Mesendoderm (in vitro differentiated cells): ENCODE results near the gene ZC3H4.

ENCODE experiments used
- DNase-seq: peaks from one replicate; pipeline ENCODE4 v3.0.0; 2013
- H2AK5ac ChIP-seq: 2 replicates; pipeline ENCODE4 v1.6.1; 2013; ENCODE audit warnings: low read length, inconsistent platforms
- H2BK120ac ChIP-seq: 2 replicates; pipeline ENCODE4 v1.6.1; 2013; ENCODE audit warnings: low read depth, mild to moderate bottlenecking, low read length, moderate library complexity, mixed read lengths
- H2BK15ac ChIP-seq: replicated peaks from 2 replicates; pipeline ENCODE4 v1.6.1; 2013; ENCODE audit warnings: low read depth, mild to moderate bottlenecking, moderate library complexity
- H2BK5ac ChIP-seq: 2 replicates; pipeline ENCODE4 v1.6.1; 2013; ENCODE audit warnings: low read length, inconsistent platforms
- H3K18ac ChIP-seq: 2 replicates; pipeline ENCODE4 v1.6.1; 2013; ENCODE audit warnings: mild to moderate bottlenecking, low read length, mixed read lengths
- H3K23ac ChIP-seq: one replicate; pipeline ENCODE4 v1.6.1; 2013; ENCODE audit warnings: low read length
- H3K27ac ChIP-seq: 2 replicates; pipeline ENCODE4 v1.5.1; 2013; ENCODE audit warnings: low read depth, mild to moderate bottlenecking, inconsistent platforms, low read length, moderate library complexity
- H3K27me3 ChIP-seq: 2 replicates; pipeline ENCODE4 v1.6.1; 2013; ENCODE audit warnings: low read length, control low read depth, mild to moderate bottlenecking, inconsistent platforms; ENCODE audit not compliant: insufficient read depth, poor library complexity
- H3K36me3 ChIP-seq: 2 replicates; pipeline ENCODE4 v1.6.1; 2013; ENCODE audit warnings: low read length, inconsistent platforms; ENCODE audit not compliant: control insufficient read depth, insufficient read depth
- H3K4ac ChIP-seq: one replicate; pipeline ENCODE4 v1.6.1; 2013; ENCODE audit warnings: low read depth, mild to moderate bottlenecking, low read length, moderate library complexity
- H3K4me1 ChIP-seq: 2 replicates; pipeline ENCODE4 v1.6.1; 2013; ENCODE audit warnings: low read depth, low read length, inconsistent platforms; ENCODE audit not compliant: control insufficient read depth
- H3K4me2 ChIP-seq: 2 replicates; pipeline ENCODE4 v1.6.1; 2013; ENCODE audit warnings: low read length
- H3K4me3 ChIP-seq: 2 replicates; pipeline ENCODE4 v1.5.1; 2013; ENCODE audit warnings: mild to moderate bottlenecking, low read length
- H3K56ac ChIP-seq: one replicate; pipeline ENCODE4 v1.6.1; 2013; ENCODE audit warnings: low read length
- H3K79me1 ChIP-seq: 2 replicates; pipeline ENCODE4 v1.6.1; 2013; ENCODE audit warnings: low read length, inconsistent platforms
- H3K79me2 ChIP-seq: 2 replicates; pipeline ENCODE4 v1.6.1; 2013; ENCODE audit warnings: mild to moderate bottlenecking, low read length; ENCODE audit not compliant: control insufficient read depth, insufficient read depth
- H3K9ac ChIP-seq: 2 replicates; pipeline ENCODE4 v1.6.1; 2013; ENCODE audit warnings: low read length, inconsistent platforms
- H4K5ac ChIP-seq: one replicate; pipeline ENCODE4 v1.6.1; 2013; ENCODE audit warnings: low read length
- H4K8ac ChIP-seq: one replicate; pipeline ENCODE4 v1.6.1; 2013; ENCODE audit warnings: low read depth, mild to moderate bottlenecking, control low read depth, low read length, moderate library complexity
- WGBS: extraction: QIAGEN DNeasy Blood & Tissue Kit; methylation state at CpG from one replicate; pipeline ENCODE4 v1.1.7; 2013; ENCODE audit warnings: low lambda C conversion rate, missing lambda C conversion rate; ENCODE audit not compliant: insufficient coverage; ENCODE audit errors: extremely low coverage; 5-methylcytosine and 5-hydroxymethylcytosine counted together

The ZC3H4 gene

DNA sequence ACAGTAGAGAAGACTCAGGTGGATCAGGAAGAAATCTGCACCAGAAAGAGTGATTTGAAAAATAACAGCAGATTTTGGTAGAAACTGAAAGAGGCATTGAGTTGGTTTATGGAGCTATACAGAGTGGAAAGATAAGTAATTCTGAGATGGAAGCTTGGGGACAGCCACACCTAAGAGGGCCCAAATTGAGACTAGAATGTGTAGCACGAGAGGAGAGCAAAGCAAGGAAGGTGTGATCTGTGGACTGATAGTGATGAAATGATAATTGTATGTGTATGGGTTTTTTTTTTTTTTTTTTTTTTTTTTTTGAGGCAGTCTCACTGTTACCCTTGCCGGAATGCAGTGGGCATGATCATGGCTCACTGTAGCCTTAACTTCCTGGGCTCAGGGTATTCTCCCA lies 33.3 kb upstream of the ZC3H4 start:
- no peak overlapping the region for H2BK5ac ChIP-seq
- no peak overlapping the region for H4K8ac ChIP-seq
- H3K56ac ChIP-seq, result no peak overlapping the region
- no peak for DNase-seq
- H3K4me1 ChIP-seq, result peaks cover 1% of the 10 kb centered on the region
- H3K4me2 ChIP-seq, result no peak overlapping the region
- no CpG with 5 or more reads among the region's 2 CpGs for WGBS
- H3K79me2 ChIP-seq, result peaks cover 43% of the 10 kb centered on the region
- H2AK5ac ChIP-seq, result no peak overlapping the region
- H3K27ac ChIP-seq, result no peak overlapping the region
- H3K27me3 ChIP-seq, result no peaks in the 10 kb centered on the region
- no peak overlapping the region for H3K4me3 ChIP-seq
- no peak overlapping the region for H3K18ac ChIP-seq
- no peak overlapping the region for H3K4ac ChIP-seq
- H3K79me1 ChIP-seq, result peaks cover 15% of the 10 kb centered on the region
- no peak overlapping the region for H3K9ac ChIP-seq
- no peak overlapping the region for H2BK120ac ChIP-seq
- H3K36me3 ChIP-seq, result peaks cover 9% of the 10 kb centered on the region
- H4K5ac ChIP-seq, result no peak overlapping the region
- no peak overlapping the region for H3K23ac ChIP-seq
- no peak overlapping the region for H2BK15ac ChIP-seq

DNA sequence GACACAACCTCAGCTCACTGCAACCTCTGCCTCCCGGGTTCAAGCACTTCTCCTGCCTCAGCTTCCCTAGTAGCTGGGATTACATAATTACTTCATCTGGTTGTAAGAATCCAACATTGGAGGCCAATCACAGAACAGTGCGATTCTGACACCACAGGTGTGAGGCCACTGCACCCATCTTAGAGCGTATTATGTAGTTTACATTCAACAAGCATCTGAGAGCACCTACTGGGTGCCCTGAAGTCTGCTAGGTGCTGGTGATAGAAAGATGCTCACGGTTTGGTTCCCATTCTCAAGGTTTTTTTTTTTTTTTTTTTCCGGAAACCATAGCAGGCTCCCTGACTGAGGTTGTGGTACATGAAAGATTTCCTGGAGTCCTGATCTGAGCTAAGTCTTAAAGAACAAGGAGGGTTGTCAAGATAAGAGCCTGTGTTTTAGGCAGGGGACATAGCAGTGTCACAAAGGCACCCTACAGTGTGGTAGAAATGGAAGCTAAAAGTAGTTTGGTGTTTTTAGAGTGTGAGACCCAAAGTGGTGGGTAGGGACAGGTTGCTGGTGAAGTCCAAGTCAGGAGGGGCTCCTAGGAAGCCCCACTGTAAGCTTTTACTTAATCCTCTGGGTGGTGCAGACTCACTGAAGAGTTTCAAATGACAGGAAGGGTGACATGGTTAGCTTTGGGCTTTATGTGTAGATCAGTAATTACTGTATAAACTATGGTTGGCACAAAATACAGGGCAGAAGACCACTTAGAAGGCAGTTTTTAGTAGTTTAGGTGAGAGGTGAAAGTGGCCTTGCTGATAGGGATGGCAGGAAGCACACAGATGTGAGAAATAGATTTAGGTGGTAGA lies 32.3 kb upstream of the ZC3H4 start:
- peaks cover 9% of the 10 kb centered on the region for H3K36me3 ChIP-seq

DNA sequence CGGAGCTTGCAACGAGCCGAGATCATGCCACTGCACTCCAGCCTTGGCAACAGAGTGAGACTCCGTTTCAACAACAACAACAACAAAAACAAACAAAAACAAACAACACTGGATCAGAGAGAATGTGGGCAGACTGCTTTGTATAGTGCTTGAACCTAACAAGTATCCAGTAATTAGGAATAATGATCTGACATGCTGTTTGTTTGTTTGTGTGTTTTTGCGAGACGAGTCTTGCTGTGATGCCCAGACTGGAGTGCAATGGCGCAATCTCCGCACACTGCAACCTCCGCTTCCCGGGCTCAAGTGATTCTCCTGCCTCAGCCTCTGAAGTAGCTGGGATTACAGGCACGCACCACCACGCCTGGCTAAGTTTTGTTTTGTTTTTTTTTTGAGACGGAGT lies 31.1 kb upstream of the ZC3H4 start:
- no peak overlapping the region for H2BK5ac ChIP-seq
- H3K36me3 ChIP-seq, result peaks cover 9% of the 10 kb centered on the region
- H3K4me1 ChIP-seq, result no peaks in the 10 kb centered on the region

More for the DNA sequence above, 32.3 kb upstream of the ZC3H4 start:
- no peak overlapping the region for H3K27ac ChIP-seq
- DNase-seq, result no peak
- H3K79me2 ChIP-seq, result peaks cover 49% of the 10 kb centered on the region
- peaks cover 15% of the 10 kb centered on the region for H3K79me1 ChIP-seq
- no peak overlapping the region for H3K18ac ChIP-seq
- H2BK120ac ChIP-seq, result no peak overlapping the region
- H4K5ac ChIP-seq, result no peak overlapping the region
- H2BK5ac ChIP-seq, result no peak overlapping the region
- no peaks in the 10 kb centered on the region for H3K27me3 ChIP-seq
- H3K23ac ChIP-seq, result no peak overlapping the region
- H4K8ac ChIP-seq, result no peak overlapping the region
- no peak overlapping the region for H3K4ac ChIP-seq
- no peak overlapping the region for H2BK15ac ChIP-seq
- no peak overlapping the region for H3K9ac ChIP-seq
- no CpG with 5 or more reads among the region's 5 CpGs for WGBS
- H3K56ac ChIP-seq, result no peak overlapping the region
- H3K4me1 ChIP-seq, result no peaks in the 10 kb centered on the region
- no peak overlapping the region for H3K4me3 ChIP-seq
- no peak overlapping the region for H3K4me2 ChIP-seq
- no peak overlapping the region for H2AK5ac ChIP-seq

DNA sequence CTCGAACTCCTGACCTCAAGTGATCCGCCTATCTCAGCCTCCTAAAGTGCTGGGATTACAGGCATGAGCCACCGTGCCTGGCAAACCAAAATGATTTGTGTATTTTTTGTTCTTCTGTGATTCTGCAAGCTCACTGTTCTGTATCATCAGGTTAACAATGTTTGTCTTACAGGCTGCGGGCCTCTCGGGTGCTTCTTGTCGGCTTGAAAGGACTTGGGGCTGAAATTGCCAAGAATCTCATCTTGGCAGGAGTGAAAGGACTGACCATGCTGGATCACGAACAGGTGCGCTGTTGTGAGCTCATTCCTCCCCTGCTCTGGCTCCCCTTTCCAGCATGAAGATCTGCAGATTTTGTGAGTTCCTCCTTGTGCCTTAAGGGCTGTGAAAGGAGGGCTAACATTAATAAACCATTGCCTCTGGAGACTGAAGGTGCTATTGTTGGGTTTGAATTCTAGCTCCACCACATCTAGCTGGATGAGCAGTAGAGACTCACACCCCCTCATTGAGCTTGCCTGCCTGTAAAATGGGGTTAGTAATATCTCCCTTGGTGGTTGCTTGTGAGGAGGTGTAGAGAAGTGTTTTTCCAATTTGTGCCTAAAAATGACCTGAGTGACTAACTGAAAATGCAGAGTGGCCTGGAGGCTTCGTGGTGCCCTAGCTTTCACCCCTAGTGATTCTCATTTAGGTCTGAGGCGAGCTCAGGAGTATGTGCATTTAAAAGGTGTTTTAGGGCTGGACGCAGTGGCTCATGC lies 29.9 kb upstream of the ZC3H4 start:
- Histone ChIP-seq H3K4me2 (no peak overlapping the region), H3K56ac (no peak overlapping the region), H3K79me2 (peaks cover 62% of the 10 kb centered on the region), H3K27ac (no peak overlapping the region), H3K36me3 (peaks cover 9% of the 10 kb centered on the region), H3K9ac (no peak overlapping the region), H3K23ac (no peak overlapping the region), H3K27me3 (no peaks in the 10 kb centered on the region), H4K8ac (no peak overlapping the region), H2BK5ac (no peak overlapping the region), H3K4me1 (no peaks in the 10 kb centered on the region), H2BK15ac (no peak overlapping the region), H3K4me3 (no peak overlapping the region), H4K5ac (no peak overlapping the region), H3K79me1 (peaks cover 18% of the 10 kb centered on the region), H2BK120ac (no peak overlapping the region), H3K18ac (no peak overlapping the region), H2AK5ac (no peak overlapping the region), H3K4ac (no peak overlapping the region)
- no peak for DNase-seq
- no CpG with 5 or more reads among the region's 11 CpGs for WGBS

More for the DNA sequence above, 31.1 kb upstream of the ZC3H4 start:
- H3K79me2 ChIP-seq, result peaks cover 53% of the 10 kb centered on the region
- no peak overlapping the region for H3K4me2 ChIP-seq
- H2BK120ac ChIP-seq, result no peak overlapping the region
- H3K56ac ChIP-seq, result no peak overlapping the region
- H3K79me1 ChIP-seq, result peaks cover 15% of the 10 kb centered on the region
- no peak overlapping the region for H4K8ac ChIP-seq
- no peak overlapping the region for H3K4ac ChIP-seq
- no peak overlapping the region for H3K27ac ChIP-seq
- H2BK15ac ChIP-seq, result no peak overlapping the region
- H2AK5ac ChIP-seq, result no peak overlapping the region
- no peak overlapping the region for H3K4me3 ChIP-seq
- no peaks in the 10 kb centered on the region for H3K27me3 ChIP-seq
- no peak overlapping the region for H3K23ac ChIP-seq
- H4K5ac ChIP-seq, result no peak overlapping the region
- no peak overlapping the region for H3K9ac ChIP-seq
- no CpG with 5 or more reads among the region's 13 CpGs for WGBS
- DNase-seq, result no peak
- H3K18ac ChIP-seq, result no peak overlapping the region

DNA sequence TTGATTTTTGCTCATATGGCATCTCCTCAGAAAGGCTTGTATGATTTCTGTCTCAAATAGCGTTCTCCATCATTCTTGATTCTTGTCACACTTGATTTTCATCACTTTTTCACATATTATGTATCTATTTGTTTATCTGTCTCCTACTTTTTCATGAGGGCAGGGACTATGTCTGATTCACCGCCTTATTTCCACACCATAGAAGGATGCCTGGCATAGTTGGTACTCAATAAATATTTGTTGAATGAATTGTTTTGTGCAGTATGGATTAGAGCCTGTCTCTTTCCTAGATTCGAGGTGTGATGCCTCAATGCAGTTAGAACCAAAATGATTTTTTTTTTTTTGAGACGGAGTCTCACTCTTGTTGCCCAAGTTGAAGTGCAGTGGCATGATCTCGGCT lies 29.2 kb upstream of the ZC3H4 start:
- Histone ChIP-seq H3K36me3 (peaks cover 7% of the 10 kb centered on the region), H2BK5ac (no peak overlapping the region), H2AK5ac (no peak overlapping the region), H3K27ac (no peak overlapping the region), H3K27me3 (no peaks in the 10 kb centered on the region), H3K23ac (no peak overlapping the region), H3K18ac (no peak overlapping the region), H3K4me1 (no peaks in the 10 kb centered on the region), H3K4me2 (no peak overlapping the region), H3K4ac (no peak overlapping the region), H4K5ac (no peak overlapping the region), H3K4me3 (no peak overlapping the region), H4K8ac (no peak overlapping the region), H2BK120ac (no peak overlapping the region), H3K9ac (no peak overlapping the region), H3K79me1 (peaks cover 16% of the 10 kb centered on the region), H3K79me2 (peaks cover 66% of the 10 kb centered on the region), H3K56ac (no peak overlapping the region), H2BK15ac (no peak overlapping the region)
- no CpG with 5 or more reads among the region's 5 CpGs for WGBS
- no peak for DNase-seq
